Choroid plexus epithelial cell (primary cell): ENCODE results near the gene NRXN3.

Experiments
- DNase-seq: peaks from one replicate; pipeline ENCODE4 v3.0.0-alpha.2; 2010; ENCODE audit warnings: low read depth
- H3K4me3 ChIP-seq: 2 replicates; pipeline ENCODE4 v1.5.1; 2011; ENCODE audit warnings: low read depth, mild to moderate bottlenecking, control low read depth, low read length, moderate library complexity
- CTCF ChIP-seq: conservative IDR thresholded peaks from 2 replicates; pipeline ENCODE4 v1.5.1; 2011; ENCODE audit warnings: low read depth, mild to moderate bottlenecking, control low read depth, inconsistent platforms, low read length, moderate library complexity

Gene NRXN3

GRCh38 chr14:79482825-79483224 lies 1312.7 kb downstream of the NRXN3 start:
- H3K4me3 ChIP-seq = no peak overlapping the region
- DNase-seq = no peak
- no peak for TF ChIP-seq CTCF

DNA sequence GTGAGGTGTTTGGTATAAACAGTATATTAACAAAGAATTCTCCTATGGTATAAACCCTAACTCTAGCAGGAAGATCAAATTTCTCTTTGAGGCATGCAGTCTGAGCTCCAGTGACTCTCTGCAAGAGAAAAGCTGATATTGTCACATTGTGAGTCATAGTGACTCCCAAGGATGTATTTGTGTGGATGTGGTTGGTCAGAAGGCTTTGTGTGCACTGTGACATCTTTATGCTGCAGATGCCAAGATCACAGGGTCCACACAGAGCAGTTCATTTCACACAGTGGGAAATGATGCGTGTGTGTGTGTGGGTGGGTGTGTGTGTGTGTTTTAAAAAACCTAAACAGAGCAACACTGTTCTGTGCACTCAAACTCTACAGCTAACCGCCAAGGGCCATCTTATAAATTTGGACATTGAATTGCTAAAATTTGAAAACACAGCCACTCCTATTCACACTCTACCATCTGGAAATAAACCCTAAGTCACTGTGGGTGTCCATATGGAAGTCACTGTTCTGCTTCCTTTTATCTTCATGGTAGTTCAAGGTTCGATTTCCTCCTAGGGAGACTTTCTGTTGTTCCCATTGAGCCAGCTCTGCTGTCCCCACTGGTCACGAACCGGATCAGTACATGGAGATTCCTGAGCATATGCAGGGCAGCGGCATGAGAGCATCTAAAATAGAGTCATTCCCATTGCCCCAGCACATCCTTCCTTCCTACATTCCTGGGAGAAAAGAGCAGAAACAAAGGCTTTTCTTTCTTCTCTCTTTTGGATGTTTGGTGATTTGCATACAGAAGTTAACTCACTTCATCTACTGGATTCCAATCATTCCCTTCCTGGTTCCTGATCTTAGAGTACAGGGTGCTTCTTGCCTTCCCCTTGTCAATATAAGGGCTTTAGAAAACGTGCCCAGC lies 1313.6 kb downstream of the NRXN3 start:
- no peak overlapping the region for H3K4me3 ChIP-seq
- DNase-seq = peak; percentile 71
- TF ChIP-seq CTCF = no peak

GRCh38 chr14:79487632-79488031 lies 1317.5 kb downstream of the NRXN3 start:
- TF ChIP-seq CTCF = no peak
- DNase-seq = no peak
- H3K4me3 ChIP-seq = no peak overlapping the region

- DNase-seq = no peak
- H3K4me3 ChIP-seq = no peak overlapping the region
- no peak for TF ChIP-seq CTCF
These were observed 1321.0 kb downstream of the NRXN3 start for GRCh38 chr14:79491161-79491560.

- H3K4me3 ChIP-seq = no peak overlapping the region
- TF ChIP-seq CTCF = no peak
- DNase-seq = peak; percentile 27
These were observed 1323.0 kb downstream of the NRXN3 start for GRCh38 chr14:79493081-79493645.

DNA sequence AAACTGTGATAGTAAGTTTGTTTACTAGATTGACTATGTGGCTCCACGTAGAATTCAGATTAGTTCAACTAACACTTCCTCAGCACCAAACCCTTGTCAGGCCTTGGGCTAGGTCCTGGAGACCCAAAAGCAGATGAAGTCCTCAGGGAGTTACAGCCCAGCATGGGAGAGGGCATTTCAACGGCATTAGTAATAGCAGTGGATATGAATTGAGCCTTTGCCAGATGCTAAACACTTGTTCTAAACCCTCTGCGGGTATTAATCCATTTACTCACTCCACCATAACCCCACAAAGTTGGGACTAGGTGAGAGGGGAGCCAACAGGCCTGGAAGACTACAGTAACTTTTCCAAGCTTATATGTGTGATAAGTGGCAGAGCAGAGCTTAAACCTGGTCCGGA lies 1326.5 kb downstream of the NRXN3 start:
- no peak overlapping the region for H3K4me3 ChIP-seq
- DNase-seq = peak; percentile 43
- TF ChIP-seq CTCF = no peak
